ENCODE measurements around the gene LRP2. TPM values are rescaled to one million over a fixed set of nuclear protein-coding genes. Genes with fewer than 3 reads are reported as not detected.

Gene LRP2
- polyA plus RNA-seq, 3 donors, result not detected

- no peak overlapping the region for H3K4me3 ChIP-seq (replicated peaks in 1 of 3; ENCODE audit: low read depth in 2 of 3, low read length in 3 of 3)
- Mint-ChIP-seq H3K27ac (no peak overlapping the region), H3K27me3 (ENCODE audit: low read depth in 3 of 3) (peaks cover 0 to 1% (median 0%) of the 10 kb centered on the region in 3 donors), H3K36me3 (no peaks in the 10 kb centered on the region), H3K4me1 (peaks cover 4% of the 10 kb centered on the region), H3K9me3 (no peaks in the 10 kb centered on the region), H3K4me3 (no peak overlapping the region)
- no peak for TF ChIP-seq CTCF (IDR thresholded peaks at IDR 0.05)
- no peaks in the 10 kb centered on the region for H3K4me1 ChIP-seq (ENCODE audit: control insufficient read depth in 1 of 2, insufficient read depth in 2 of 2, low read length in 2 of 2)
- no peaks in the 10 kb centered on the region for H3K79me2 ChIP-seq (ENCODE audit: insufficient read depth, low read length)
- WGBS (ENCODE audit: insufficient coverage), result 100% methylated on average over 1 of the region's 4 CpGs
- no peaks in the 10 kb centered on the region for H3K36me3 ChIP-seq (replicated peaks in 1 of 2; ENCODE audit: control insufficient read depth in 1 of 2, insufficient read depth in 2 of 2, low read length in 2 of 2)
- intact Hi-C loops (cut with micrococcal nuclease), result no loop called here
- no peaks in the 10 kb centered on the region for H3K27me3 ChIP-seq (ENCODE audit: control insufficient read depth in 2 of 2, insufficient read depth in 2 of 2, low read length in 2 of 2)
- no peak overlapping the region for H3K4me2 ChIP-seq (replicated peaks; ENCODE audit: extremely low read depth, low read length, poor library complexity, severe bottlenecking)
- H3K9ac ChIP-seq (ENCODE audit: insufficient read depth, low read length, poor library complexity, severe bottlenecking), result no peak overlapping the region
- no peaks in the 10 kb centered on the region for H3K9me3 ChIP-seq (replicated peaks in 1 of 2; ENCODE audit: control insufficient read depth in 1 of 2, insufficient read depth in 1 of 2, low read length in 2 of 2)
- DNase-seq, result no peak
- no peaks in the 10 kb centered on the region for H4K20me1 ChIP-seq (ENCODE audit: insufficient read depth, low read length)
- H3K27ac ChIP-seq (ENCODE audit: low read depth in 1 of 2, low read length in 2 of 2), result no peak overlapping the region
- H2AFZ ChIP-seq (ENCODE audit: insufficient read depth, low read depth, low read length, poor library complexity, severe bottlenecking), result no peak overlapping the region
These were observed 81.8 kb downstream of the LRP2 start for GRCh38 chr2:169280502-169280901.

GRCh38 chr2:169275696-169276444 lies 86.5 kb downstream of the LRP2 start:
- Histone ChIP-seq H2AFZ (ENCODE audit: insufficient read depth, low read depth, low read length, poor library complexity, severe bottlenecking) (no peak overlapping the region), H3K79me2 (ENCODE audit: insufficient read depth, low read length) (no peaks in the 10 kb centered on the region), H3K4me3 (replicated peaks in 1 of 3; ENCODE audit: low read depth in 2 of 3, low read length in 3 of 3) (no peak overlapping the region), H4K20me1 (ENCODE audit: insufficient read depth, low read length) (no peaks in the 10 kb centered on the region), H3K4me2 (replicated peaks; ENCODE audit: extremely low read depth, low read length, poor library complexity, severe bottlenecking) (no peak overlapping the region), H3K9me3 (replicated peaks in 1 of 2; ENCODE audit: control insufficient read depth in 1 of 2, insufficient read depth in 1 of 2, low read length in 2 of 2) (no peaks in the 10 kb centered on the region), H3K9ac (ENCODE audit: insufficient read depth, low read length, poor library complexity, severe bottlenecking) (no peak overlapping the region), H3K27ac (ENCODE audit: low read depth in 1 of 2, low read length in 2 of 2) (no peak overlapping the region), H3K36me3 (replicated peaks in 1 of 2; ENCODE audit: control insufficient read depth in 1 of 2, insufficient read depth in 2 of 2, low read length in 2 of 2) (no peaks in the 10 kb centered on the region), H3K4me1 (ENCODE audit: control insufficient read depth in 1 of 2, insufficient read depth in 2 of 2, low read length in 2 of 2) (no peaks in the 10 kb centered on the region), H3K27me3 (ENCODE audit: control insufficient read depth in 2 of 2, insufficient read depth in 2 of 2, low read length in 2 of 2) (no peaks in the 10 kb centered on the region)
- WGBS (ENCODE audit: insufficient coverage), result 80% methylated on average over 1 of the region's 7 CpGs
- Mint-ChIP-seq H3K27me3 (ENCODE audit: low read depth in 3 of 3) (no peaks in the 10 kb centered on the region), H3K36me3 (no peaks in the 10 kb centered on the region), H3K27ac (no peak overlapping the region), H3K9me3 (no peaks in the 10 kb centered on the region), H3K4me3 (no peak overlapping the region), H3K4me1 (peaks cover 11% of the 10 kb centered on the region)
- DNase-seq, result no peak
- no peak for TF ChIP-seq CTCF (IDR thresholded peaks at IDR 0.05)
- intact Hi-C loops (cut with micrococcal nuclease), result no loop called here
